NB4 (cell line): ENCODE data around the gene TPM4.

Source experiments
- DNase-seq: peaks from one replicate; pipeline ENCODE4 v3.0.0; 2010; ENCODE audit warnings: low read depth
- H3K4me3 ChIP-seq: one replicate; pipeline ENCODE4 v1.5.1; 2011; ENCODE audit warnings: mild to moderate bottlenecking, low read depth, low read length, moderate library complexity
- MYC ChIP-seq: IDR thresholded peaks from 2 replicates; pipeline ENCODE4 v1.6.1; 2011; ENCODE audit warnings: low read depth, low read length
- POLR2A ChIP-seq: IDR thresholded peaks from 2 replicates; pipeline ENCODE4 v1.6.1; 2011; ENCODE audit warnings: mild to moderate bottlenecking; ENCODE audit not compliant: insufficient read length; ENCODE audit errors: extremely low read depth
- TF ChIP-seq, protein P1 (sequence below): IDR thresholded peaks from one replicate; pipeline ENCODE4 v1.5.1; 2012; ENCODE audit warnings: low read depth, low read length
- TF ChIP-seq, protein P2 (sequence below): IDR thresholded peaks from 2 replicates; pipeline ENCODE4 v1.6.1; 2011; ENCODE audit warnings: low read depth, low read length

The TPM4 gene

DNA sequence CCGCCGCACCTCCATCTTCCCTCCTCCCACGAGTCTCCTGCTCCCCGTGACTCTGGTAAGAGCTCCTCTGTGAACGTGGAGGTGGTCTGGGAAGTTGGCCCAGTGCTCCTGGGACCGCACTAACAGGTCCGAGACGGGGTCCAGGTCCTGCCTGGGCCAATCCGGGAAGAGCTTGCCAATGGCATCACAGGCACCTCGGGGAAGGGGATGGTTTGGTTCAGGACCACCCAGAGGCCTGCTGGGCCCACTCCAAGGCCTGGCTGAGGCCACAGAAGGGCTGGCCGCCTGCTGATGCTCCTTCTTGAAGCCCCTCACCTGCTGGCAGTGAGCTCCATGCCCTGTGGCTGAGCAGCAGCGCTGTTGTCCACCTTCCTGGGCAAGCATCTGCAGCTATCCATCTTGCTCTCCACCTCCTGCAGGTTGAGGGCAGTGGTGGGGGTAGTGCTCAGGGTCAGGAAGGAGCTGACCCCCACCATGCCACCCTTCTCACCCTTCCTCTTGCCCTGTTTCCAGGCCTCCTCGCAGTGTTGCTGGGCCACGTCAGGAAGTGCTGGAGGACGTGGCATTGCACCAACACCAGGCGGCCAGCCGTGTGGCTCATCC lies 41.2 kb upstream of the TPM4 start:
- TF ChIP-seq, protein P1, sequence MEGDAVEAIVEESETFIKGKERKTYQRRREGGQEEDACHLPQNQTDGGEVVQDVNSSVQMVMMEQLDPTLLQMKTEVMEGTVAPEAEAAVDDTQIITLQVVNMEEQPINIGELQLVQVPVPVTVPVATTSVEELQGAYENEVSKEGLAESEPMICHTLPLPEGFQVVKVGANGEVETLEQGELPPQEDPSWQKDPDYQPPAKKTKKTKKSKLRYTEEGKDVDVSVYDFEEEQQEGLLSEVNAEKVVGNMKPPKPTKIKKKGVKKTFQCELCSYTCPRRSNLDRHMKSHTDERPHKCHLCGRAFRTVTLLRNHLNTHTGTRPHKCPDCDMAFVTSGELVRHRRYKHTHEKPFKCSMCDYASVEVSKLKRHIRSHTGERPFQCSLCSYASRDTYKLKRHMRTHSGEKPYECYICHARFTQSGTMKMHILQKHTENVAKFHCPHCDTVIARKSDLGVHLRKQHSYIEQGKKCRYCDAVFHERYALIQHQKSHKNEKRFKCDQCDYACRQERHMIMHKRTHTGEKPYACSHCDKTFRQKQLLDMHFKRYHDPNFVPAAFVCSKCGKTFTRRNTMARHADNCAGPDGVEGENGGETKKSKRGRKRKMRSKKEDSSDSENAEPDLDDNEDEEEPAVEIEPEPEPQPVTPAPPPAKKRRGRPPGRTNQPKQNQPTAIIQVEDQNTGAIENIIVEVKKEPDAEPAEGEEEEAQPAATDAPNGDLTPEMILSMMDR, result no peak
- TF ChIP-seq, protein P2, sequence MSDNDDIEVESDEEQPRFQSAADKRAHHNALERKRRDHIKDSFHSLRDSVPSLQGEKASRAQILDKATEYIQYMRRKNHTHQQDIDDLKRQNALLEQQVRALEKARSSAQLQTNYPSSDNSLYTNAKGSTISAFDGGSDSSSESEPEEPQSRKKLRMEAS, result no peak
- no peak for TF ChIP-seq POLR2A
- TF ChIP-seq MYC, result no peak
- DNase-seq, result no peak
- H3K4me3 ChIP-seq, result no peak overlapping the region

DNA sequence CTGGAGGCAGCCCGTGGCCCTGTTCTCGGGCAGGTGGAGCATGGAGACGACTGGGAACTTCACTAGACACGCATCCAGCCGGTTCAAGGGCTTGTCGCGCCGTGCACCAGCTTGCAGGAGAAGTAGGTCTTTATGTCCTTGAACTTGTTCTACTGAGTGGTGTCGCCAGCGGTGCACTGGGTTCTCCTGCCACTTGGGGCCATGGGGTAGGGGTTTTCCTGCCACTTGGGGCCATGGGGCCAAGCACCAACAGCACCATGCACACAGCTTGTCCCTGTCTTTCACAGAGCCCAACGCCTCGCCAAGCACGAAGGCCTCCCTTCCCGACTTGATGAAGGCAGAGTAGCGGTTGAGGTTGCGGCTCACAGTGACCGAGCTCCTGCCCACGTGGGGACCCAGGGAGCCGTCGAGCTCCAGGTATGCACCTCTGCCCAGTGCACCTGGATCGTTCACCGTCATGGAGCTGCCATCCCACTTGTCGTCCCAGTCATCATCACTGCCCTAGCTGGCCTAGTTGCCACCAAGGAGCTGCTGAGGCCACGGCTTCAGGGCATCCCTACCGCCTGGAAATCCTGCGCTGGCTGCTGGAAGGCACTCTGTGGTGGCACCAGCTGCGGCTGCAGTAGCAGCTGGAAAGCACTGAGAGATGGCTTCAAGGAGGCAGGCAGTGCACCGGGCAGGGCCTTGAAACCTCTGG lies 40.5 kb upstream of the TPM4 start:
- H3K4me3 ChIP-seq, result no peak overlapping the region
- no peak for DNase-seq

DNA sequence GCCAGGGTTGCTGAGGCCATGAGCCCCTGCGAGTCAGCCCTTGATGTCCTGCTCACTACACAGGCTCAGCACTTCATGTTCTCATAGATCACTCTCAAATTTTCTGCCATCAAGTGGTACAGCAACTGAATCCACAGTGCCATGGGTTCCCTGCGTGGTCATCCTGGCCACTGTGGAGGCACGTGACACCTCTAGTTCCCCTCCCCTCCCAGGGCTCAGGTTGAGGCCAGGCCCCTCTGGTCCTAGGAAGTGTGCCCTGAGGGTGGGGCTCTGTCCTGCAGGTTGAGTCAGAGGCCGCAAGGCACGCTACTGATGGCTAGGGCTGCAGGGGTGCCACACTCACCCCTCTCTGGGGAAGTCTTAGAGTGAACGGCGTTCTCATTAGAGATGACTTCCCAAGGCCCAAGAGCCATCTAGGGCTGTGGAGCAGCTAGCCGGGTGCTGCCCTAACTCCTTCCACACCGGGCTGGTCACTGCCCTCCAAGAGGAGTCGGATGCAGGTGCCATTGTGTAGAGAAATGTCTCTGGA lies 39.8 kb upstream of the TPM4 start:
- no peak overlapping the region for H3K4me3 ChIP-seq
- TF ChIP-seq, protein P2, result no peak
- TF ChIP-seq POLR2A (no peak), MYC (no peak)
- TF ChIP-seq, protein P1, result no peak
- DNase-seq, result no peak

More for the DNA sequence above, 40.5 kb upstream of the TPM4 start:
- TF ChIP-seq, protein P1, result no peak
- TF ChIP-seq, protein P2, result no peak
- TF ChIP-seq POLR2A, result no peak
- TF ChIP-seq MYC, result no peak

DNA sequence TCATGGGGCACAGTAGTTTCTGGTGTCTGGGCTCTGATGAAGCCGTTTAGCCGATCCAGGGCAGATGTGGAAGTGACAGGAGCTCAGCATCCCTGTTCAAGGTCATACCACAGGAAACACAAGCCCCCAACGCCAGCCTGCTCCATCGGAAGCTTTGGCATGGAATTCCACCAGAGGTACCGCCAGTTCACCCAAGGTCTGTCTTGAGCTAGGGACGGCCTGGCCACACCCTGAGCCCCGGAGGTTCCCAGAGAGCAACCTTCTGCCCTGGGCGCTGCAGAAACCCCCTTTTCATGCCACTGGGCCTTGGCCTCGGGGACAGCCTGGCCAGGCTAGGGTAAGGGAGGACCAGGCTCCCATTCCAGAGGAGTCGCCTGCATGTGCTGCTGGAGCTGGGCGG lies 39.4 kb upstream of the TPM4 start:
- TF ChIP-seq, protein P2, result no peak
- TF ChIP-seq MYC, result no peak
- TF ChIP-seq, protein P1, result no peak
- no peak for TF ChIP-seq POLR2A
- no peak overlapping the region for H3K4me3 ChIP-seq
- no peak for DNase-seq

DNA sequence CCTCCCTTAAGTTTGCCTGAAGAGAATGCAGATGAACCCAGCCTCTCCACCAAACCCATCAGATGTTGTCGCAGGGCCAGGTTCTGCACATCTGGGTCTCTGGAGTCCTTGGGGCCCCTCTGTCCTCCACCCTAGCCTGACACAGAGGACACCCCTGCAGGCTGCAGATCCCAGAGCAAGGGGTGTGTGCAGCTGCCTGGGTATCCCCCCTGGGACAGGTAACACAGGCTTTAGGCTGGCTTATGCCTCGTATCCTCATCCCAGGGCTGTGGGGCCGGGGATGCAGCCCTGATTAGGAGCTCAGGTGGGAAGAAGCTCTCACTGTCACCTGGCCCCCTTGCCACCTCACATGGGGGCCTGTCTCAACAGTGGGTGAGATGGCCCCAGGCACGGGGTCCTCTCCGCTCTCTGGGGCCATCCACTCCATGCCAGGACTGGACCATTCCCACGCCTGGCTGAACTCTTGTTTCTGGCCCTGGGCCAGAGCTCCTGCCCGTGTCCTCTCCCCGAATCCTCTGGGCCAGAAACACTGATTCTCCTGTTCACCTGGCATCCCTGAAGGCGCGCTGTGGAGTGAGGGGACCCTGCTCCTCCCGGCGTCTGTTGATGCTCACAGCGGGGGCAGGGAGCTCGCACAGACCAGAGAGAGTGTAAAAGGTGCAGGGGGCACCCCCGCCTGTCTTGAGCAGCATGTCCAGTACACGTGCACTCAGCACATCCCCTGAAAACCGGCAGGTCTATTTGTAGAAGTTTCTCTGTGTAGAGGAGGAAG lies 38.7 kb upstream of the TPM4 start:
- no peak for DNase-seq
- H3K4me3 ChIP-seq, result no peak overlapping the region
- no peak for TF ChIP-seq MYC
- TF ChIP-seq, protein P1, result no peak
- TF ChIP-seq POLR2A, result no peak
- TF ChIP-seq, protein P2, result no peak
